Cardiac muscle cell (in vitro differentiated cells and primary cell): Measurements from ENCODE around the gene ADGRE3. TPM values are rescaled to one million over a fixed set of nuclear protein-coding genes. Genes with fewer than 3 reads are reported as not detected.
"Not testable (repeated sequence)": the region's sequence is repeated elsewhere in the genome, so short reads cannot be mapped to it uniquely, and the experiment has no call there.

Experiments
- DNase-seq, 2 donors: peaks; one replicate each; pipeline versions ENCODE4 v3.0.0 to v3.0.0-alpha.2; 2010 to 2017; ENCODE audit warnings: low read depth in 1 of 2, low spot score in 1 of 2
- H3K27ac ChIP-seq: fragments of 200-600 bp; sonication (generic); 2 replicates; pipeline ENCODE4 v1.5.1; 2016
- H3K27me3 ChIP-seq: fragments of 200-600 bp; sonication (generic); 2 replicates; pipeline ENCODE4 v1.6.0; 2016; ENCODE audit warnings: control low read depth
- H3K36me3 ChIP-seq: fragments of 200-600 bp; sonication (generic); 2 replicates; pipeline ENCODE4 v1.5.1; 2016; ENCODE audit warnings: control low read depth
- H3K4me1 ChIP-seq: fragments of 200-600 bp; sonication (generic); 2 replicates; pipeline ENCODE4 v1.8.1; 2017; ENCODE audit warnings: low read depth, mild to moderate bottlenecking, mixed run types
- H3K4me3 ChIP-seq: fragments of 200-600 bp; sonication (generic); 2 replicates; pipeline ENCODE4 v1.5.1; 2016; ENCODE audit warnings: mild to moderate bottlenecking
- H3K9me3 ChIP-seq: fragments of 200-600 bp; sonication (generic); 2 replicates; pipeline ENCODE4 v1.5.1; 2017; ENCODE audit warnings: low read depth, mild to moderate bottlenecking, control low read depth
- CTCF ChIP-seq: IDR thresholded peaks from 2 replicates; pipeline ENCODE4 v1.5.1; 2012; ENCODE audit warnings: low read depth, mild to moderate bottlenecking, low read length
- polyA plus RNA-seq: library from polyadenylated mRNA; unstranded; fragments of >200 nt; fragmentation: Nextera tagmentation; extraction: Ambion mirVana; gene quantifications from 2 replicates; pipeline ENCODE4 v1.2.1, GENCODE V29; 2016
- total RNA-seq: library from RNA; depleted of rRNA; stranded (reverse); fragments of >200 nt; gene quantifications from 2 replicates; pipeline ENCODE4 v1.2.3, GENCODE V29; 2016

Gene ADGRE3
- total and polyA plus RNA-seq, 2 experiments from 2014 or later, result not detected

GRCh38 chr19:14599548-14600147 lies 75.0 kb downstream of the ADGRE3 start:
- no peaks in the 10 kb centered on the region for H3K27me3 ChIP-seq
- H3K9me3 ChIP-seq, result no peaks in the 10 kb centered on the region
- no peaks in the 10 kb centered on the region for H3K36me3 ChIP-seq
- no peak for DNase-seq
- H3K4me1 ChIP-seq, result no peaks in the 10 kb centered on the region
- TF ChIP-seq CTCF, result no peak
- H3K4me3 ChIP-seq, result no peak overlapping the region
- H3K27ac ChIP-seq, result no peak overlapping the region

- Histone ChIP-seq H3K9me3 (no peaks in the 10 kb centered on the region), H3K4me1 (no peaks in the 10 kb centered on the region), H3K36me3 (no peaks in the 10 kb centered on the region), H3K4me3 (no peak overlapping the region), H3K27ac (no peak overlapping the region), H3K27me3 (no peaks in the 10 kb centered on the region)
- TF ChIP-seq CTCF, result no peak
- no peak for DNase-seq
Observed at GRCh38 chr19:14595558-14595957, 79.1 kb downstream of the ADGRE3 start.

- H3K4me3 ChIP-seq, H3K27me3 ChIP-seq, H3K27ac ChIP-seq, H3K9me3 ChIP-seq, H3K36me3 ChIP-seq, DNase-seq, H3K4me1 ChIP-seq: not testable (repeated sequence)
Observed at GRCh38 chr19:14589433-14589832, 85.2 kb downstream of the ADGRE3 start.

GRCh38 chr19:14585187-14585586 lies 89.5 kb downstream of the ADGRE3 start:
- not testable (repeated sequence) for H3K4me1 ChIP-seq, H3K36me3 ChIP-seq, H3K9me3 ChIP-seq, H3K4me3 ChIP-seq, H3K27ac ChIP-seq, H3K27me3 ChIP-seq
- peak in 1 of 2 donors; percentile 14 for DNase-seq

DNA sequence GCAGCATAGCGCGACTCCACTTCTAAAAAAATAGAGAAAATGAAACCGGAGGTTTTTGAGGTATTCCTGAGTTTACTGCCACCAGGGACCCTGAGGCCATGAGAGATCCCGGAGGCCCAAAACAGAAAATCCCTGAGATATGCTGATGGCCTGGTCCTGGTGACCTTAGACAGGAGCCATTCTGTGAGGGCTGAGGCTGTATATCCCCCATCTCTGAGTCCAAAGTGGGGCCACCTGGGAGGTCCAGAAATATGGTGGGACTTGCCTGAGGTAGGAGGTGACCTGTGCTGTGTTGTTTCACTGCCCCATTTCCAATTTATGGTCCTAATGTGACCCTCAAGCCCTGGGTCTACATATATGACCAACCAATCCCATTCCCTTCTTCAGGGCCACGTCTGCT lies 90.3 kb downstream of the ADGRE3 start:
- not testable (repeated sequence) for DNase-seq, H3K4me3 ChIP-seq, H3K27me3 ChIP-seq, H3K27ac ChIP-seq, H3K4me1 ChIP-seq, H3K36me3 ChIP-seq, H3K9me3 ChIP-seq

DNA sequence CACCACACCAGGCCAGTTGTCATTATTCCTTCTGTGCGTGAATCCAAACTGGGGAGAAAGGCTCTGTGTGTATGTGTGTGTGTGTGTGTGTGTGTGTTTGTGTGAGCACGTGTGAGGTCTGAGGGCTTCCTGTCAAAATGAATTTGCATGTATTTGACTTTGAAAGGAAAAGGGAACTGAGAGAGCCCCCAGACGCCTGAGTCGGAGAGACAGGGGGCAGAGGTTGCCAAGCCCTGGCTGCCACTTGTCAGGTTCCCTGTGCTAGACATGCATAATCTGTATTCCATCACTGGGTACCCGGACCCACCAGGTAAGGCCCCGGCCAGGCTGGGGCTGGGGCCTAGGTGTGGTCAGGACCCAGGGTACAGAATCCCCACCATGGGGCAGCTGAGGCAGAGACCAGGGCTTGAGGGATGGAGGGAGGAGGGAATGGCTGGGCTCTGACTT lies 91.7 kb downstream of the ADGRE3 start, which contains the start of gene CLEC17A:
Gene CLEC17A (plus strand): TSS at position 191 of the 447 bp plus-strand sequence. CDS start 77 bp downstream, at position 268.
- H3K4me3 ChIP-seq, result no peak within 1 kb of the TSS
- H3K36me3 ChIP-seq, result no peaks in the 10 kb centered on the region
- H3K9me3 ChIP-seq, result no peaks in the 10 kb centered on the region
- H3K27me3 ChIP-seq, result no peaks in the 10 kb centered on the region
- DNase-seq, result no peak
- no peak for TF ChIP-seq CTCF
- no peaks in the 10 kb centered on the region for H3K4me1 ChIP-seq
- no peak within 1 kb of the TSS for H3K27ac ChIP-seq

- Histone ChIP-seq H3K4me1 (no peaks in the 10 kb centered on the region), H3K27ac (no peak overlapping the region), H3K4me3 (no peak overlapping the region), H3K36me3 (no peaks in the 10 kb centered on the region), H3K27me3 (no peaks in the 10 kb centered on the region), H3K9me3 (no peaks in the 10 kb centered on the region)
- no peak for TF ChIP-seq CTCF
- no peak for DNase-seq
Observed at GRCh38 chr19:14580623-14581237, 93.9 kb downstream of the ADGRE3 start.
